ENCODE results near the gene TRIM44. TPM values are rescaled to one million over a fixed set of nuclear protein-coding genes. Genes with fewer than 3 reads are reported as not detected.
A peak's percentile ranks its signal among the peaks of the same experiment; 100 is the strongest.

TRIM44 gene
- total RNA-seq, 5 donors from 2014 or later (not counting 1 experiment from before 2014, with no cell fraction given), result 39.8 to 58.4 (median 51.7) TPM

- ChIA-PET CTCF (interaction anchor here (0.6 to 1.0 kb wide), 2 partner anchors 11 to 18 kb away, joined by 3 to 5 read pairs; no protein-coding TSS in a partner anchor), POLR2A (no interaction called here)
- H3K27me3 Mint-ChIP-seq, result no peaks in the 10 kb centered on the region
- Histone ChIP-seq H3K4me1 (ENCODE audit: control insufficient read depth in 1 of 2, extremely low read depth in 1 of 2, insufficient read depth in 2 of 2, low read length in 2 of 2) (peaks cover 6 to 7% of the 10 kb centered on the region in 2 experiments), H3K27ac (ENCODE audit: low read length) (no peak overlapping the region), H3K27me3 (replicated peaks in 1 of 2; ENCODE audit: control insufficient read depth in 2 of 2, extremely low read depth in 1 of 2, insufficient read depth in 2 of 2, low read length in 1 of 2) (no peaks in the 10 kb centered on the region), H3K36me3 (ENCODE audit: control insufficient read depth in 2 of 2, extremely low read depth in 1 of 2, insufficient read depth in 1 of 2, low read length in 1 of 2) (no peaks in the 10 kb centered on the region), H3K9me3 (no peaks in the 10 kb centered on the region), H3K4me3 (ENCODE audit: control insufficient read depth in 1 of 2, extremely low read depth in 1 of 2, low read length in 1 of 2) (no peak overlapping the region)
- H3K4me3 Mint-ChIP-seq, result no peak overlapping the region
- H3K9me3 Mint-ChIP-seq, result peaks cover 3 to 12% (median 4%) of the 10 kb centered on the region in 3 donors
- no peak for DNase-seq
- no peak for ATAC-seq (replicated peaks in 1 of 4)
- 100% methylated on average over 3 of the region's 7 CpGs for WGBS (ENCODE audit: insufficient coverage)
- peaks cover 35% of the 10 kb centered on the region for H3K36me3 Mint-ChIP-seq
- H3K4me1 Mint-ChIP-seq, result peaks cover 57 to 71% (median 69%) of the 10 kb centered on the region in 3 donors
- no peak overlapping the region for H3K27ac Mint-ChIP-seq
Observed at GRCh38 chr11:35780951-35781860, 118.6 kb downstream of the TRIM44 start.

GRCh38 chr11:35781861-35782470 is 119.4 kb downstream of the TRIM44 start:
- Histone ChIP-seq H3K27ac (ENCODE audit: low read length) (no peak overlapping the region), H3K9me3 (no peaks in the 10 kb centered on the region), H3K36me3 (ENCODE audit: control insufficient read depth in 2 of 2, extremely low read depth in 1 of 2, insufficient read depth in 1 of 2, low read length in 1 of 2) (no peaks in the 10 kb centered on the region), H3K4me3 (ENCODE audit: control insufficient read depth in 1 of 2, extremely low read depth in 1 of 2, low read length in 1 of 2) (no peak overlapping the region), H3K27me3 (replicated peaks in 1 of 2; ENCODE audit: control insufficient read depth in 2 of 2, extremely low read depth in 1 of 2, insufficient read depth in 2 of 2, low read length in 1 of 2) (no peaks in the 10 kb centered on the region), H3K4me1 (ENCODE audit: control insufficient read depth in 1 of 2, extremely low read depth in 1 of 2, insufficient read depth in 2 of 2, low read length in 2 of 2) (peaks cover 6 to 7% of the 10 kb centered on the region in 2 experiments)
- no peak for DNase-seq
- Mint-ChIP-seq H3K27me3 (no peaks in the 10 kb centered on the region), H3K4me3 (no peak overlapping the region), H3K9me3 (peaks cover 3 to 6% (median 4%) of the 10 kb centered on the region in 3 donors), H3K27ac (no peak overlapping the region), H3K4me1 (peaks cover 62 to 76% (median 74%) of the 10 kb centered on the region in 3 donors), H3K36me3 (peaks cover 37% of the 10 kb centered on the region)
- WGBS (ENCODE audit: insufficient coverage), result no CpG with 5 or more reads among the region's 3 CpGs
- ChIA-PET CTCF (no interaction called here), POLR2A (no interaction called here)
- ATAC-seq (replicated peaks in 1 of 4), result no peak

GRCh38 chr11:35783809-35784208 is 121.2 kb downstream of the TRIM44 start:
- Mint-ChIP-seq H3K4me3 (no peak overlapping the region), H3K4me1 (peaks cover 71 to 80% (median 72%) of the 10 kb centered on the region in 3 donors), H3K9me3 (no peaks in the 10 kb centered on the region), H3K36me3 (peaks cover 32% of the 10 kb centered on the region), H3K27me3 (no peaks in the 10 kb centered on the region), H3K27ac (no peak overlapping the region)
- H3K27me3 ChIP-seq (replicated peaks in 1 of 2; ENCODE audit: control insufficient read depth in 2 of 2, extremely low read depth in 1 of 2, insufficient read depth in 2 of 2, low read length in 1 of 2), result no peaks in the 10 kb centered on the region
- peaks cover 6 to 7% of the 10 kb centered on the region in 2 experiments for H3K4me1 ChIP-seq (ENCODE audit: control insufficient read depth in 1 of 2, extremely low read depth in 1 of 2, insufficient read depth in 2 of 2, low read length in 2 of 2)
- ChIA-PET CTCF (no interaction called here), POLR2A (no interaction called here)
- no peak overlapping the region for H3K4me3 ChIP-seq (ENCODE audit: control insufficient read depth in 1 of 2, extremely low read depth in 1 of 2, low read length in 1 of 2)
- no CpG with 5 or more reads among the region's 3 CpGs for WGBS (ENCODE audit: insufficient coverage)
- DNase-seq (no peak), ATAC-seq (replicated peaks in 1 of 4) (no peak)
- H3K9me3 ChIP-seq, result no peaks in the 10 kb centered on the region
- no peak overlapping the region for H3K27ac ChIP-seq (ENCODE audit: low read length)
- no peaks in the 10 kb centered on the region for H3K36me3 ChIP-seq (ENCODE audit: control insufficient read depth in 2 of 2, extremely low read depth in 1 of 2, insufficient read depth in 1 of 2, low read length in 1 of 2)

GRCh38 chr11:35784699-35785098 is 122.1 kb downstream of the TRIM44 start:
- DNase-seq, result no peak
- Histone ChIP-seq H3K27ac (ENCODE audit: low read length) (no peak overlapping the region), H3K9me3 (no peaks in the 10 kb centered on the region), H3K36me3 (ENCODE audit: control insufficient read depth in 2 of 2, extremely low read depth in 1 of 2, insufficient read depth in 1 of 2, low read length in 1 of 2) (no peaks in the 10 kb centered on the region), H3K4me3 (ENCODE audit: control insufficient read depth in 1 of 2, extremely low read depth in 1 of 2, low read length in 1 of 2) (no peak overlapping the region), H3K4me1 (ENCODE audit: control insufficient read depth in 1 of 2, extremely low read depth in 1 of 2, insufficient read depth in 2 of 2, low read length in 2 of 2) (peaks cover 6 to 7% of the 10 kb centered on the region in 2 experiments), H3K27me3 (replicated peaks in 1 of 2; ENCODE audit: control insufficient read depth in 2 of 2, extremely low read depth in 1 of 2, insufficient read depth in 2 of 2, low read length in 1 of 2) (no peaks in the 10 kb centered on the region)
- ChIA-PET POLR2A (no interaction called here), CTCF (no interaction called here)
- H3K9me3 Mint-ChIP-seq, result no peaks in the 10 kb centered on the region
- no peak for ATAC-seq (replicated peaks in 1 of 4)
- no peak overlapping the region for H3K4me3 Mint-ChIP-seq
- H3K36me3 Mint-ChIP-seq, result peaks cover 27% of the 10 kb centered on the region
- peaks cover 64 to 77% (median 74%) of the 10 kb centered on the region in 3 donors for H3K4me1 Mint-ChIP-seq
- no peaks in the 10 kb centered on the region for H3K27me3 Mint-ChIP-seq
- no peak overlapping the region for H3K27ac Mint-ChIP-seq

- no peaks in the 10 kb centered on the region for H3K9me3 ChIP-seq
- no peak overlapping the region for H3K4me3 ChIP-seq (ENCODE audit: control insufficient read depth in 1 of 2, extremely low read depth in 1 of 2, low read length in 1 of 2)
- no peak overlapping the region for H3K27ac ChIP-seq (ENCODE audit: low read length)
- ChIA-PET POLR2A (no interaction called here), CTCF (no interaction called here)
- Mint-ChIP-seq H3K4me3 (no peak overlapping the region), H3K9me3 (no peaks in the 10 kb centered on the region), H3K27me3 (no peaks in the 10 kb centered on the region), H3K4me1 (peaks cover 62 to 76% (median 70%) of the 10 kb centered on the region in 3 donors), H3K27ac (peak overlapping the region in 1 of 2 donors; percentile 19), H3K36me3 (peaks cover 32% of the 10 kb centered on the region)
- 79% methylated on average over 2 of the region's 4 CpGs for WGBS (ENCODE audit: insufficient coverage)
- ATAC-seq (replicated peaks in 1 of 4) (peak in 3 of 4 experiments; percentile 67 to 80 (median 76)), DNase-seq (peak in 1 of 35 experiments; percentile 1)
- no peaks in the 10 kb centered on the region for H3K27me3 ChIP-seq (replicated peaks in 1 of 2; ENCODE audit: control insufficient read depth in 2 of 2, extremely low read depth in 1 of 2, insufficient read depth in 2 of 2, low read length in 1 of 2)
- H3K4me1 ChIP-seq (ENCODE audit: control insufficient read depth in 1 of 2, extremely low read depth in 1 of 2, insufficient read depth in 2 of 2, low read length in 2 of 2), result peaks cover 6 to 7% of the 10 kb centered on the region in 2 experiments
- no peaks in the 10 kb centered on the region for H3K36me3 ChIP-seq (ENCODE audit: control insufficient read depth in 2 of 2, extremely low read depth in 1 of 2, insufficient read depth in 1 of 2, low read length in 1 of 2)
Observed at GRCh38 chr11:35785287-35786167, 123.0 kb downstream of the TRIM44 start.

- POLR2A ChIA-PET, result interaction anchor here in 1 of 2 donors (0.6 kb wide), 1 partner anchor 504 kb away, joined by 3 read pairs; no protein-coding TSS in a partner anchor
- no peak overlapping the region for H3K27ac ChIP-seq (ENCODE audit: low read length)
- no peaks in the 10 kb centered on the region for H3K27me3 ChIP-seq (replicated peaks in 1 of 2; ENCODE audit: control insufficient read depth in 2 of 2, extremely low read depth in 1 of 2, insufficient read depth in 2 of 2, low read length in 1 of 2)
- H3K27me3 Mint-ChIP-seq, result no peaks in the 10 kb centered on the region
- H3K27ac Mint-ChIP-seq, result peak overlapping the region in 1 of 2 donors; percentile 16
- CTCF ChIA-PET, result no interaction called here
- H3K4me1 Mint-ChIP-seq, result peaks cover 60 to 73% (median 66%) of the 10 kb centered on the region in 3 donors
- H3K9me3 Mint-ChIP-seq, result no peaks in the 10 kb centered on the region
- DNase-seq (no peak), ATAC-seq (replicated peaks in 1 of 4) (no peak)
- no peaks in the 10 kb centered on the region for H3K36me3 ChIP-seq (ENCODE audit: control insufficient read depth in 2 of 2, extremely low read depth in 1 of 2, insufficient read depth in 1 of 2, low read length in 1 of 2)
- peaks cover 32% of the 10 kb centered on the region for H3K36me3 Mint-ChIP-seq
- no peak overlapping the region for H3K4me3 ChIP-seq (ENCODE audit: control insufficient read depth in 1 of 2, extremely low read depth in 1 of 2, low read length in 1 of 2)
- no peak overlapping the region for H3K4me3 Mint-ChIP-seq
- H3K9me3 ChIP-seq, result no peaks in the 10 kb centered on the region
- peaks cover 6 to 7% of the 10 kb centered on the region in 2 experiments for H3K4me1 ChIP-seq (ENCODE audit: control insufficient read depth in 1 of 2, extremely low read depth in 1 of 2, insufficient read depth in 2 of 2, low read length in 2 of 2)
Observed at GRCh38 chr11:35786188-35786587, 123.6 kb downstream of the TRIM44 start.

Data from T-cell (primary cell).